ENCODE results near the gene MARS1.

Gene MARS1

DNA sequence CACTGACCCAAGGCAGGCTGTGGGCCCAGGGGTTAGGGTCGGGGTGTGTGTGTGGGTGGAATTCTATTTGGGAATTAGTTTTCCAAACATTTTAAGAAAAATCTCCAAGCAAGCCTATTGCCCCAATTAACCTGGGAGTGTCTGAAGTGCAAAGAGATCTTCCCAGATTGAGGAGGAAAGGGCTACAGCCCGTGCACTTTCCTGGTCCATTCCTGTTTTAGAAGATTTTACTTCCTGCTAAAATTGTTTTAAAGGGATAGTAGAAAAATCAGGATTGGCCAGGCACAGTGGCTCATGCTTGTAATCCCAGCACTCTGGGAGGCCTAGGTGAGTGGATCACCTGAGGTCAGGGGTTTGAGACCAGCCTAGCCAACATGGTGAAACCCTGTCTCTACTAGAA, 53.8 kb downstream of the MARS1 start:
- TF ChIP-seq CTCF (IDR thresholded peaks at IDR 0.05; ENCODE audit: borderline replicate concordance, control extremely low read depth, extremely low read depth, insufficient read depth, missing control alignments), result no peak
- no peak for DNase-seq (ENCODE audit: low spot score)
- in situ Hi-C loops (cut with MboI; ENCODE audit: low sequenced_read_pairs, unreplicated experiment), result no loop called here

DNA sequence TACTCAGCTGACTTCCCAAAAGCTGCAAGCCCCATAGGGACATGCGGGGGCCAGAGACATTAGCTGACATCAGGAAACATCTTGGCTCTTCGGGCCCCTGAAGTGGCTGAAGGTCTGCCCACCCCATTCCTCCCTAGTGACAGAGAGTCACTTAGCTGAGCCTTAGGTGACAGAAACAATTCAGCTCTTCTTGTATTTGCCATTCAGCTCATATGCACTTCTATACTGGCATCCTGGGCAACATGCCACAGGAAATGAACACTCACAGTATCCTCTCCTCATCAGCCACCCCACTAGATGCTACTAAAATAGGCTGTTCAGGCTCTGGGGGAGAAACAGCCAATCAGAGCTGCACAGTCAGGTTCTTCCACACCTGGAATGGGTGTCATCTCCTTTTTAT, 55.7 kb downstream of the MARS1 start:
- in situ Hi-C loops (cut with MboI; ENCODE audit: low sequenced_read_pairs, unreplicated experiment), result no loop called here
- TF ChIP-seq CTCF (IDR thresholded peaks at IDR 0.05; ENCODE audit: borderline replicate concordance, control extremely low read depth, extremely low read depth, insufficient read depth, missing control alignments), result no peak
- no peak for DNase-seq (ENCODE audit: low spot score)

- no peak for DNase-seq (ENCODE audit: low spot score)
- no peak for TF ChIP-seq CTCF (IDR thresholded peaks at IDR 0.05; ENCODE audit: borderline replicate concordance, control extremely low read depth, extremely low read depth, insufficient read depth, missing control alignments)
- in situ Hi-C loops (cut with MboI; ENCODE audit: low sequenced_read_pairs, unreplicated experiment), result no loop called here
Measured at GRCh38 chr12:57545809-57546437, 58.1 kb downstream of the MARS1 start.

GRCh38 chr12:57546438-57547287, 58.8 kb downstream of the MARS1 start, which contains the start of gene DCTN2:
TSS of gene DCTN2 (minus strand) at chr12:57547192. CDS start at chr12:57547063, 129 bp downstream.
- TF ChIP-seq CTCF (IDR thresholded peaks at IDR 0.05; ENCODE audit: borderline replicate concordance, control extremely low read depth, extremely low read depth, insufficient read depth, missing control alignments), result no peak
- peak; percentile 98 for DNase-seq (ENCODE audit: low spot score)
- in situ Hi-C loops (cut with MboI; ENCODE audit: low sequenced_read_pairs, unreplicated experiment), result no loop called here

DNA sequence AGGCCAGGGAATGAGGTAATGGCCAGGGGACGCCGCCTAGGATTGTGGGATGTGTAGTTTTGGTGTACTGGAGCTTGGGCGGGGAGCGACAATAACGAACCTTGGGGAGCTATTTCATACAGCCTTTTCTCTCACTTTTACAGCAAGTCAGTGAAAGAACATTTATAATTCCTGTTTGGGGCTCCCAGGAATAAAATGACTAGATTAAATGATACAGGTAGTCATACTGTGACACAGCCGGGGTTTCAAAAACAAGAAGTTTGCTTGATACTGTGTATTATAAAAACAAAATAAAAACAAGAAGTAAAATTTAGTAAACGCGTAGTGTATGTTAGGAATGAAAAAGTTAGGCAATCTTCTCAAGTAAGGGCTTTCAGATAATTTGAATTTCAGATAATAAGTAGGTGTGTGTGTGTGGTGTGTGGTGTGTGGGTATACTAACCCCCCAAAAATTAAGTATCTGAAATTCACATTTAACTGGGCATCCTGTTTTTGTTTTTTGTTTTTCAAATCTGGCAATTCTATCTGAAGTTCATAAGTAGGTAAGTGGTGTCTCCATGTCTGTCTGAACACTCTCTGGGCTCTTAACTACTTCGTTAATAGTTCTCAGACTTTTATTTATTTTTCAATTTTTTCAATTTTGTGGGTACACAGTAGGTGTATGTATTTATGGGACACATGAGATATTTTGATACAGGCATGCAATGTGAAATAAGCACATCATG, 59.6 kb downstream of the MARS1 start:
- DNase-seq (ENCODE audit: low spot score), result no peak
- no peak for TF ChIP-seq CTCF (IDR thresholded peaks at IDR 0.05; ENCODE audit: borderline replicate concordance, control extremely low read depth, extremely low read depth, insufficient read depth, missing control alignments)
- in situ Hi-C loops (cut with MboI; ENCODE audit: low sequenced_read_pairs, unreplicated experiment), result no loop called here

GRCh38 chr12:57548013-57548315, 60.1 kb downstream of the MARS1 start:
- in situ Hi-C loops (cut with MboI; ENCODE audit: low sequenced_read_pairs, unreplicated experiment), result no loop called here
- TF ChIP-seq CTCF (IDR thresholded peaks at IDR 0.05; ENCODE audit: borderline replicate concordance, control extremely low read depth, extremely low read depth, insufficient read depth, missing control alignments), result no peak
- DNase-seq (ENCODE audit: low spot score), result no peak

Measured in GM13976 (cell line).